GM19328 (cell line): Measurements from ENCODE around the gene SCP2.

Experiments
- ATAC-seq: cut with Tn5 transposase; IDR thresholded peaks from one replicate; pipeline ENCODE4 v1.9.1; 2021; ENCODE audit warnings: mild to moderate bottlenecking, moderate library complexity; ENCODE audit not compliant: unreplicated experiment

SCP2 gene

GRCh38 chr1:53094533-53094919 lies 167.4 kb downstream of the SCP2 start:
- no peak for ATAC-seq
